Tibial nerve (tissue), 4 donors: Measurements from ENCODE around the gene TENM3.

Source experiments
- CTCF ChIP-seq, 5 experiments: fragments of 200-600 bp in 3 of 5; fragments of 450-650 bp in 2 of 5; sonication (generic) in 3 of 5; IDR thresholded peaks; one replicate each; pipeline ENCODE4 v1.5.1; 2016 to 2019; ENCODE audit warnings: antibody characterized with exemption in 5 of 5, mild to moderate bottlenecking in 3 of 5, moderate library complexity in 2 of 5
- EP300 ChIP-seq, 2 donors: sonication (generic); formaldehyde crosslinking; IDR thresholded peaks; one replicate each; pipeline ENCODE4 v1.6.1; 2017; ENCODE audit warnings: antibody characterized with exemption in 2 of 2, mild to moderate bottlenecking in 1 of 2
- POLR2A ChIP-seq, 2 donors: fragments of 450-650 bp; IDR thresholded peaks; one replicate each; pipeline ENCODE4 v1.6.1; 2017; ENCODE audit warnings: antibody characterized with exemption in 2 of 2, mild to moderate bottlenecking in 2 of 2, moderate library complexity in 2 of 2

GRCh38 chr4:182625193-182625592 is 382.0 kb downstream of the TENM3 start:
- no peak for TF ChIP-seq POLR2A (IDR thresholded peaks at IDR 0.05)
- TF ChIP-seq CTCF (IDR thresholded peaks at IDR 0.05) = no peak
- no peak for TF ChIP-seq EP300 (IDR thresholded peaks at IDR 0.05)
